CD4-positive, alpha-beta T cell (primary cell): ENCODE data around the gene BLM. TPM values are rescaled to one million over a fixed set of nuclear protein-coding genes. Genes with fewer than 3 reads are reported as not detected.

ENCODE experiments used
- ATAC-seq: fragments of 200-7000 bp; cut with Tn5 transposase; one replicate; pipeline ENCODE4 v1.10.0; 2022; ENCODE audit warnings: mild to moderate bottlenecking; ENCODE audit not compliant: poor library complexity
- CTCF ChIA-PET: fragments of 350-600 bp; sonication (Branson Sonifier 250); formaldehyde crosslinking; loops from one replicate; lab custom pipeline; 2021; ENCODE audit warnings: antibody characterized with exemption, inconsistent platforms; lab: Charles Lee
- POLR2A ChIA-PET: fragments of 350-600 bp; sonication (Branson Sonifier 250); formaldehyde crosslinking; loops from one replicate; lab custom pipeline; 2021; ENCODE audit warnings: antibody characterized with exemption, inconsistent platforms; lab: Charles Lee
- DNase-seq, 14 experiments: peaks; one replicate each; pipeline ENCODE4 v3.0.0-alpha.2; 2013 to 2020; ENCODE audit warnings: mixed read lengths in 2 of 14
- H3K27ac ChIP-seq, 2 donors: one replicate each; pipeline versions ENCODE4 v1.5.1 to v1.7.0; 2013; ENCODE audit warnings: low read length in 2 of 2, low read depth in 1 of 2, mild to moderate bottlenecking in 1 of 2
- H3K27me3 ChIP-seq, 2 experiments: 1 replicate in 1 of 2; 2 replicates in 1 of 2; pipeline versions ENCODE4 v1.6.1 to v1.7.0; 2013; ENCODE audit warnings: low read length in 2 of 2, control low read depth in 1 of 2, mild to moderate bottlenecking in 1 of 2, moderate library complexity in 1 of 2; ENCODE audit not compliant: insufficient read depth in 2 of 2, control insufficient read depth in 1 of 2
- H3K36me3 ChIP-seq: one replicate; pipeline ENCODE4 v1.6.1; 2013; ENCODE audit warnings: low read length, control low read depth; ENCODE audit not compliant: insufficient read depth
- H3K4me1 ChIP-seq: one replicate; pipeline ENCODE4 v1.6.1; 2013; ENCODE audit warnings: low read length, control low read depth; ENCODE audit not compliant: insufficient read depth
- H3K4me3 ChIP-seq: one replicate; pipeline ENCODE4 v1.5.1; 2013; ENCODE audit warnings: mild to moderate bottlenecking, low read length, moderate library complexity
- H3K9me3 ChIP-seq, 2 experiments: 1 replicate in 1 of 2; 2 replicates in 1 of 2; pipeline versions ENCODE4 v1.6.1 to v1.7.0; 2013; ENCODE audit warnings: low read length in 2 of 2, mild to moderate bottlenecking in 2 of 2, control low read depth in 1 of 2, moderate library complexity in 1 of 2; ENCODE audit not compliant: control insufficient read depth in 1 of 2, insufficient read depth in 1 of 2
- H3K27ac Mint-ChIP-seq: one replicate; pipeline ENCODE4 v1.8.0; 2020; ENCODE audit warnings: mixed read lengths
- H3K27me3 Mint-ChIP-seq: one replicate; pipeline ENCODE4 v1.8.0; 2021; ENCODE audit warnings: mixed read lengths
- H3K36me3 Mint-ChIP-seq: one replicate; pipeline ENCODE4 v1.8.0; 2021; ENCODE audit warnings: low read depth, mixed read lengths
- H3K4me1 Mint-ChIP-seq: one replicate; pipeline ENCODE4 v1.8.0; 2021; ENCODE audit warnings: low read depth, mixed read lengths
- H3K4me3 Mint-ChIP-seq: one replicate; pipeline ENCODE4 v1.8.0; 2020; ENCODE audit warnings: mild to moderate bottlenecking, mixed read lengths
- H3K9me3 Mint-ChIP-seq: one replicate; pipeline ENCODE4 v1.8.0; 2020; ENCODE audit warnings: mixed read lengths
- CTCF ChIP-seq: fragments of 200-600 bp; IDR thresholded peaks from one replicate; pipeline ENCODE4 v1.8.0; 2022; ENCODE audit warnings: antibody characterized with exemption, mild to moderate bottlenecking
- intact Hi-C, 2 experiments: fragments of 100-400 bp; cut with DNase I in 1 of 2; cut with micrococcal nuclease in 1 of 2; formaldehyde crosslinking; loops; one replicate each; pipeline versions ENCODE4 v1.15.1 to v1.9.0; 2023 to 2025; cut with DNase I, micrococcal nuclease
- total RNA-seq, 174 experiments: library from RNA in 2 of 174; stranded (reverse) in 2 of 174; gene quantifications; one replicate each; pipeline ENCODE4 v1.2.3 and lab custom pipeline; 2021 to 2026

BLM gene
- total RNA-seq, 2 experiments from 2014 or later = 1.6 to 1.8 TPM

DNA sequence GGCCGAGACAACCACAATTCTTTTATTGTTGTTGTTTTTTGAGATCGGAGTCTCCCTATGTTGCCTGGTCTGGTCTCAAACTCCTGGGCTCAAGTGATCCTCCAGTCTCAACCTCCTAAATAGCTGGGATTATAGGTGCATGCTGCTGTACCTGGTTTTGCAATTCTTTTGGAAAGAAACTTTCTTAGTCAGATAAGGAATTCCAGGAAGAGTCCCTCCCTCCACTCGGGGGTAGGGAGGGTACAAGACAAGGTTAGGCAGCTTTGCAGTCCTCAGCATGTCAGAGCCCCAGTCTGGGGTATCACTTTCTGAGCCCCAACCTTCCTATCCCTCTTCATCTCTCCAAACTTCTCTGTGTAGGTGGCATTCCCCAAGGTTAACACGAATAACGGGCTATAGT is 117.5 kb downstream of the BLM start:
- no peak for ATAC-seq
- DNase-seq = no peak
- POLR2A ChIA-PET = no interaction called here
- Mint-ChIP-seq H3K27ac (no peak overlapping the region), H3K36me3 (no peaks in the 10 kb centered on the region), H3K4me1 (peaks cover 41% of the 10 kb centered on the region), H3K27me3 (no peaks in the 10 kb centered on the region), H3K4me3 (no peak overlapping the region), H3K9me3 (no peaks in the 10 kb centered on the region)
- intact Hi-C loops = no loop called here
- no peaks in the 10 kb centered on the region for H3K36me3 ChIP-seq
- CTCF ChIA-PET = no interaction called here
- H3K27ac ChIP-seq = no peak overlapping the region
- no peaks in the 10 kb centered on the region for H3K27me3 ChIP-seq
- H3K4me1 ChIP-seq = peaks cover 38% of the 10 kb centered on the region
- no peak overlapping the region for H3K4me3 ChIP-seq
- no peak for TF ChIP-seq CTCF
- H3K9me3 ChIP-seq = no peaks in the 10 kb centered on the region

GRCh38 chr15:90836296-90836871 is 119.2 kb downstream of the BLM start:
- intact Hi-C loops = no loop called here
- H3K27ac Mint-ChIP-seq = peak overlapping the region; percentile 87

DNA sequence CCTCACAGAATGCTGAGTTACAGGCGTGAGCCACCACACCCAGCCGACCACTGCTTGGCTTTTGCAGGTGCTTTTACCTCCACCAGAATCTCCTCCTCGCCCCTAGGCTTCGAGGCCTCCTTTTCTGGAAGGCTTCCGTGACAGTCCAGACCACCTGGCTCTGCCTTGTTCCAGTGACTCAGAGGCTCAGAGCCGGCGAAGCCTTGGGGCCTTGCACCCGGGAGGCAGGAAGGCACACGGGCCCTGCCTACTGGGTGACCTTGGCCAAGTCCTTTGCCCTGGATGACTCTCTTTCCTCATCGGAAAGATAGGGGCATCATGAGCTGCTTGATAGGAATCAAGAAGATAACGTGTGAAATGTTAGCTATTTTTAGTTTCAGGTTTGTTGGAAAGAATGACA is 119.9 kb downstream of the BLM start:
- TF ChIP-seq CTCF = no peak

More at GRCh38 chr15:90836296-90836871, 119.2 kb downstream of the BLM start:
- CTCF ChIA-PET = no interaction called here
- Histone ChIP-seq H3K9me3 (no peaks in the 10 kb centered on the region), H3K27ac (no peak overlapping the region), H3K27me3 (no peaks in the 10 kb centered on the region), H3K36me3 (no peaks in the 10 kb centered on the region), H3K4me3 (no peak overlapping the region), H3K4me1 (peaks cover 36% of the 10 kb centered on the region)
- DNase-seq (peak in 1 of 14 experiments; percentile 31), ATAC-seq (no peak)
- Mint-ChIP-seq H3K4me3 (no peak overlapping the region), H3K9me3 (no peaks in the 10 kb centered on the region), H3K4me1 (peaks cover 34% of the 10 kb centered on the region), H3K27me3 (no peaks in the 10 kb centered on the region), H3K36me3 (no peaks in the 10 kb centered on the region)
- POLR2A ChIA-PET = no interaction called here
- no peak for TF ChIP-seq CTCF

More for the DNA sequence above, 119.9 kb downstream of the BLM start:
- H3K9me3 ChIP-seq = no peaks in the 10 kb centered on the region
- H3K27me3 Mint-ChIP-seq = no peaks in the 10 kb centered on the region
- H3K27ac Mint-ChIP-seq = peak overlapping the region; percentile 87
- H3K9me3 Mint-ChIP-seq = no peaks in the 10 kb centered on the region
- H3K36me3 Mint-ChIP-seq = no peaks in the 10 kb centered on the region
- peaks cover 34% of the 10 kb centered on the region for H3K4me1 Mint-ChIP-seq
- ChIA-PET POLR2A (interaction anchor here (0.8 to 1.1 kb wide), 2 partner anchors 23 to 56 kb away, joined by 3 read pairs; no protein-coding TSS in a partner anchor), CTCF (interaction anchor here (1.3 kb wide), 1 partner anchor 14 kb away, joined by 3 read pairs; no protein-coding TSS in a partner anchor)
- intact Hi-C loops = no loop called here
- H3K27me3 ChIP-seq = no peaks in the 10 kb centered on the region
- peaks cover 36% of the 10 kb centered on the region for H3K4me1 ChIP-seq
- H3K36me3 ChIP-seq = no peaks in the 10 kb centered on the region
- no peak overlapping the region for H3K4me3 ChIP-seq
- peak overlapping the region in 1 of 2 donors; percentile 9 for H3K27ac ChIP-seq
- DNase-seq (peak in 1 of 14 experiments; percentile 33), ATAC-seq (no peak)
- H3K4me3 Mint-ChIP-seq = no peak overlapping the region
